GM18873 (cell line): ENCODE data around the gene C9orf43.
"Not testable (repeated sequence)": the region's sequence is repeated elsewhere in the genome, so short reads cannot be mapped to it uniquely, and the experiment has no call there.

Source experiments
- ATAC-seq: cut with Tn5 transposase; IDR thresholded peaks from one replicate; pipeline ENCODE4 v1.9.1; 2021; ENCODE audit warnings: mild to moderate bottlenecking, moderate library complexity, moderate number of reproducible peaks; ENCODE audit not compliant: unreplicated experiment, low FRiP score

Gene C9orf43

DNA sequence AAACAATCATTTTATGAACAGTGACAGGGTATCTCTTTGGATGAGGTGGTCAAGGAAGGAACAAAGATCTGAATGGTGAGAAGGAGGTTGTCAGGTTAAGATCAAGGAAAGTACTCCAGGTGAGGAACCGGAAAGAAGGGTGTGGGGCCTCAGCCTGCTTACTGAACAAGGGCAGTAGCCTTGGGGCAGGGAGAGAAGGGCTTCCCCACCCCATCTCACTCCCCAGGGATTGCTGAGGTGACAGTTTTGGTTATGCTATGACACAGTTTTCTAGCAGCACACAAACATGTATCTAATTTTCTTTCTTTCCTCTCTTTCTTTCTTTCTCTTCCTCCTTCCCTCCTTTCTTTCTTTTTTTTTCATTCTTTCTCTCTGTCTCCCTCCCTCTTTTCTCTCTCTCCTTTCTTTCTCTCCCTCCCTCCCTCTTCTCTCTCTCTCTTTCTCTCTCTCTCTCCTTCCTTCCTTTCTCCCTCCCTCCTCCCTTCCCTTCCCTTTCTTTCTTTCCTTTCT, 29.6 kb upstream of the C9orf43 start:
- ATAC-seq: peak; percentile 62

DNA sequence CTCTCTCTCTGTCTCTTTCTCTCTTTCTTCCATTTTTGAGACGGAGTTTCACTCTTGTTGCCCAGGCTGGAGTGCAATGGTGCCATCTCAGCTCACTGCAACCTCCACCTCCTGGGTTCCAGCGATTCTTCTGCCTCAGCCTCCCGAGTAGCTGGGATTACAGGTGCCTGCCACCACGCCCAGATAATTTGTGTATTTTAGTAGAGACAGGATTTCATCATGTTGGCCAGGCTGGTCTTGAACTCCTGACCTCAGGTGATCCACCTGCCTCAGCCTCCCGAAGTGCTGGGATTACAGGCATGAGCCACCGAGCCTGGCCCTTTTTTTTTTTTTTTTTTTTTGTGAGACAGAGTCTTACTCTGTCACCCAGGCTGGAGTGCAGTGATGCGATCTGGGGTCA, 29.1 kb upstream of the C9orf43 start:
- not testable (repeated sequence) for ATAC-seq

DNA sequence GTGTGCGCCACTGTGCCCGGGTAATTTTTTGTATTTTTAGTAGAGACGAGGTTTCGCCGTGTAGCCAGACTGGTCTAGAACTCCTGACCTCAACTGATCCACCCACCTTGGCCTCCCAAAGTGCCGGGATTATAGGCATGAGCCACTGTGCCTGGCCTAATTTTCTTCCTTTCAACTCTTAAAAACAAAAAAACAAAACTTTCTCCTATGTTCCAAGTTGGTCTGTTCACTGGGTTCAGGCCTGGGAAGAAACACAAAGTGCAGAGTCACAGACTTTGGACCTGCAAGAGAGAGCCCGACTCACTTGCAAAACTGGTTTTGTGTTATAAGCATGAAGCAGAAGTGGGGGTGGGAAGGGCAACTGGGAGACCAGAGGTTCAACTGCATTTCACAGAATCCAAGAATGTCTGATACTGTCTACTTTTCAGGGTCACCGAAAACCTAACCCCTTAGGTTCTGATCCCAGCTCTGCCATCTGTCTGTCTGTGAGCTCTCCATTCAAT, 28.6 kb upstream of the C9orf43 start:
- no peak for ATAC-seq

DNA sequence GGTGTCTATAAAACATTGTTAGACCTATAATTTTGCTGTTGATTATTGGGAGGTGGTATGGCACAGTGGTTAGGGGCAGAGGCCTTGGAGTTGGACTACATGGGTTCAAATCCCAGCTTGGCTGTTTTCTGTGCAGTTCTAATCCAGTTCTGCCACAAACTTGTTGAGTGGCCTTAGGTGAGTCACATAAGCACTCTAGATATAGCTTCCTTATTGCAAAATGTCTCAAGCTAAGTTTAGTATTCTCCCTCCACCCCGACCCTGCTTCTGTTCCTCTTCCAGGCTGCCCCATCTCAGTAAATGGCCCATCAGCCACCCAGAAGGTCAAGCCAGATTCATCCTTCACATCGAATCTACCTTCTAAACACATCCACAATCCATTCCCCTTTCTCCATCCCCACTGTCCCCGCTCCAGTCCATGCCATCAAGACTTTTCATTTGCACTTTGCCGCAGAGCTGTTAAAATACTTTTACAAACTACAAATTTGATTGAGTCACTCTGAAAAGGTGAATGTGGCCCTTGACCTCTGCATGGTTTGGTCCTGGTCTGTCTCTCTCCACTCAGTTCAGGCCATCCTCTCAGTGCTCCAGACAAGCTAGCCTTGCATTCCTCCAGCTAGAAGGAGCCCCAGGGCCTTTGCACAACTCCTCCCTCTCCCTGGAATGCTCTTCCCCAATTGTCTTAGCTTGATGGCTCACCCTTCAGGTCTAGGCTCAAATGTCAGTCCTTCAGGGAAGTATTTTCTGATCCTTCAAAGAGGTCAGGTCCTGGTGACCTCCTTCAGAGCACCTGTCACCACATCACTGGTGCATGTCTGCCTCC, 23.8 kb upstream of the C9orf43 start:
- ATAC-seq: no peak

DNA sequence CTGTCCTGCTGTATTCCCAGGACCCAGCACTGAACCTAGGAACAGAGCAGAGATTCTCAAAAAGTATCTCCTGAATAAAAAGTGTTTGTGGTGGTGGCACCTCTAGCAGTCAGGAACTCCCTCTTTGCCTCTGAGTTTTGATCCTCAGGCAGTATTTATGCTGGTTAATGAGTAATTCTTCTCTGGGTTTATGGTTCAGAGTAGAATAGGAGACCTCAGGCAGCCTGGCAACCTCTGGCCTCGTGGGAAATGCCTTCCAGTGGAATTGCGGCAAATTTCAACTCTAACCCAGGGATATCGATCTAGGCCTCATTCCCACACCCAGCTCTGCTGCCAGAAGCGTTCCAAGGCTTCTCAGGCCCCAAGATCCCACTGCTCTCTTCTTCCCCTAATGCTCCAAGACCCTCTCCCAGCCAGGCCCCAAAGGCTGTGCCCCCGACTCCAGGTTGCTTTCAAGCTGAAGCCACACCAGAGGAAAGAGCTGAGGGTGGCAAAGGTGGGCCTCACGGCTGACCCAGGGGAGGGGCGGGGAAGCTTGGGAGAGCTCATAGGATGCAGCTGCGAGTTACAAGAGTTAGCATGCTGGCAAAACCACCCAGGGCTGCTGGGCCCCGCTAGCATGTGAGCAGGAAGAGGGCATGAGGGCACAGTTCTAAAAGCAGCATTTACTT, 22.9 kb upstream of the C9orf43 start:
- ATAC-seq: no peak

DNA sequence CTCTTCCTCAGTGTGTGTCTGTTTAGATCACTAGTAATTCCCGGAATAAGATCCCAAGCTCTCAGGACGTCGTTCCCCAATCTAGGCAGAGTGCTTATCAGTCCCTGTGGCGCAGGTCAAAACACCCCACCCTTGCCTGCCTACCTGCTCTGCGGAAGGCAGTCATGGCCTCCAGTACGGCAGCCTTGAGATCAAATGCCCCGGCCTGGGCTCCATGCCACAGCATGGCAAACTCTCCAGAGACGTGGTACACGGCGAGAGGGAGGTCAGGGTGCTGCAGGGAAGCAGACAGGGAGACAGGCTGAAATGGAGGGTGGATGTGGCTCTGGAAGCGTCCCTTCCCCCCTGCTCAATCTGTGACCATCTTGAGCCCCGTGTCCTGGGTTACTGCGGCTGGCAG, 21.7 kb upstream of the C9orf43 start:
- ATAC-seq: no peak

DNA sequence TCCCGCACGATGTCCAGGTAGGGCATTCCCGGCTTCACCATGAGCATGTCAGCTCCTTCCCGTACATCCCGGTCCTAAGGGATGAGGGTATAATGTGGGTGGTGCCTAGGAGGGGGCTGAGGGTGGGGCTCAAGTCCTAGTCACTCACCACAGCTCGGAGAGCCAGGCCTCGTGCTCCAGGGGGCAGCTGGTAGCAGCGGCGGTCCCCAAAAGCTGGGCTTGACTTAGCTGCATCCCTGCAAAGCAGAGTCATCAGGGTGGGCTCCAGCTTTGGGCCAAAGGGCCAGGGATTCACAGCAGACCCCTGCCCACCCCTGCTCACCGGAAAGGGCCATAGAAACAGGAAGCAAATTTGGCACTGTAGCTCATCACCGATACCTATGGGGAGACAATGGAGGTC, 21.1 kb upstream of the C9orf43 start:
- no peak for ATAC-seq

DNA sequence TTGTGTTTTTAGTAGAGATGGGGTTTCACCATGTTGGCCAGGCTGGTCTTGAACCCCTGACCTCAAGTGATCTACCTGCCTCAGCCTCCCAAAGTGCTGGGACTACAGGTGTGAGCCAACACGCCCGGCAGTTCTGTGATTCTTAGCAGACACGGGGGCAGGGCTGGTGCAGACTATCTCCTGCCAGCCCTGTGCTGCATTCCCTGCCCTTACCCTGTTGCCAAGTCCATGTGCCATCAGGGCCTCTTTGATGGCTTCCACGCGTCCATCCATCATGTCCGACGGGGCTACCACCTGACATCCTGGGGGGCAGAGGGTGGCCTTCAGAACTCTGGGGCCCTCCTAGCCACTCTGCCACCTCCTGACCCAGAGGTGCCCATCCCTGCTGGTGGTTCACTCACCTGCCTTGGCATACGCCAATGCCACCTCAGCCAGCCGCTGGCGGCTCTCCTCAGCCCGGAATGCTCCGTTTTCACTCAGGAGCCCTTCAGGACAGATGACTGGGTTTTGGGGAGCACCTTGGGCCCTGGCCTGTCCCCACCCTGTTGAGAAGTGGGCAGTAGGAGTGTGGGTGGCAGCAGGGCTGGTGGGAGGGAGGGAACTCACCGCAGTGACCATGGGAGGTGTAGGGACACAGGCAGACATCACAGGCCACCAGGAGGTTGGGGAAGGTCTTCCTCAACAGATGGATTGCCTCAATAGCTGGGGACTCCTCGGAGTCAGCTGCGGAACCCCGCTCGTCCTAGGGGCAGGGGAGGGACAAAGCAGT, 20.2 kb upstream of the C9orf43 start:
- ATAC-seq: no peak

DNA sequence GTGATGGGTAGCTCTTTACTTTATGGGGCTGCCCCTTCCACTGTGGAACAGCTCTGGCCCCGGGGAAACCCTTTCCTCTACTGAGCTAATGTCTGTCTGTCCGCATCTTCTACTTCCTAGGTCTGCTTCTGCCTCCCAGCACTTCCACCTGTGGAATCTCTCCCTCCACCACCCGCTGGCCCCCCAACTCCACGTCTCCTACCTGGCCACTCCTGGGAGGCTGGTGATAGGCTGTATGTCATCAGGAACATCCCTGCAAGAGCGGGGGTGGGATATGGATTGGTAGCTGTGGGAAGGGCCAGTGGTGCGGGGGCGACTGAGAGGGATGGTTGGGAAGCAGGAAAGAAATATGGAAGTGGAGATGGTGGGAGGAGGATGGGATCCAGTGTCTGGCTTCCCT, 18.6 kb upstream of the C9orf43 start:
- no peak for ATAC-seq

DNA sequence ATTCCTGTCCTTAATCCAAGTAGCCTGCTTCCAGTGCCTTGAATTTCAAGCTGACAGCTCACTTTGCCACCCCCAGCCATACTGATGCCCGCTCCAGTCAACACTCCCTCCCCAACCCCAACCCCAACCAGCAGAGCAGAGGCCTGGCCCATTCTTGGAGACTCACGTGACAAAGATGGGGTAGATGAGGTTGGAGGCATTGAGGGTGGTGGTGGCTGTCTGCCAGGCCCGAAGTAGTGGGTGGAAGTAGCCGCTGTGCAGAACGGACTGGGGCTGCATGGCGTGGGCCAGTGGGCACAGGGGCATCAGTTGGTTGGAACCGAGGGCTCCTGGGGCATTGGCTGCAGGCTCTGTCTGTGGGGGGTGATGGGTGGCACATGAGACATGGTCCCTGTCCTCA, 17.3 kb upstream of the C9orf43 start:
- no peak for ATAC-seq

DNA sequence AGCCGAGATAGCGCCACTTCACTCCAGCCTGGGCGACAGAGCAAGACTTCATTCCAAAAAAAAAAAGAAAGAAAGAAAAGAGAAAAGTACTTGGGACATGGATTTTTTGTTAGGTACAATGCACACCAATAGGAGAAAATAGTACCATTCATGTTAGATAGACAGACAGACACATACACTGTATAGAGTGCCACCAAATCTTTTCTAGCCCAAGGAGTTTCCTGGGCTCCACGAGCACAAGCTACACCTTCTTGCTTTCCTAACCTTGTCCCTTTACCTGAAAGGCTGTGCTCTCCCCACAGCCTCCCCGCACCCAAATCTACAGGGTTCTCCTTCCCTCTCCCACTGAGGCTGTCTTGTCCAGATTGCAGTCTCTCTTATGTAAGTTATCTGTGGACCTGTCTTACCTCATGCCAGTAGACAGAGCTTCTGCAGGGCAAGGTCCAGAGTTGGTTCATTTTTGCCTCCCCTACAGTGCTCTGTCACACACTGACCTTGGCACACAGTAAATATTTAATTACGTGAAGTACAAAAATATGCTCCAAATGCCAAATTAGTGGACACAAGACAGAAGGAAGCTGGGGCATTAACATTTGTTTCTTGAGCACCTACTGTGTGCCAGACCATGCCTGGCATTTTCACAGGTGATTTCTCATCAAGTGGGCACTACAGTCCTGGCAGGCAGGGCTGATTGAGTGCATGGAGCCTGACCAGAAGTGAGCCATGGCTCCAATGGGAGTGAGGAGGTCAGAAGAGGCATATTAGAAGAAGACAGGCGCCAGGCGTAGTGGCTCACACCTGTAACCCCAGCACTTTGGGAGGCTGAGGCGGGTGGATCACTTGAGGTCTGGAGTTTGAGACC, 15.3 kb upstream of the C9orf43 start:
- ATAC-seq: no peak

DNA sequence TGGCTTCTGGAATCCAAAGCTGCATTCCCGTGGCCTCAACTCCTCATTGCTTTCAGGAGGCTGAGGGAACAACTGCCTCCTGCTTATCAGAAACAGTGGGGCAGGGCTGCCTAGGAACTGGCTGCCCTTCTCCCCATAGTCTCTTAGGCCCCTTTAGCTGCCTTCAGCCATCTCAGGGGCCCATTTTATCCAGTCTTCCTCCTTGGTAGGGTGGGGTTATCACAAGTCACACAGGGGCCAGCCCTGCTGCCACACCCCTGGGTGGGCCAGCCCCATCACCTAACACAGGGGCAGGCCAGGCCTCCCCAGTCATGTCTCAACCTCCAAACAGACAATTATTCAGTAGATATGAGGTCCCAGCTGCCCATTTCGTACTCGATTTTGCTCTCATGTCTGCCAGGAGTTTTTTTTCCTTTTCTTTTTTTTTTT, 13.3 kb upstream of the C9orf43 start:
- ATAC-seq: no peak

DNA sequence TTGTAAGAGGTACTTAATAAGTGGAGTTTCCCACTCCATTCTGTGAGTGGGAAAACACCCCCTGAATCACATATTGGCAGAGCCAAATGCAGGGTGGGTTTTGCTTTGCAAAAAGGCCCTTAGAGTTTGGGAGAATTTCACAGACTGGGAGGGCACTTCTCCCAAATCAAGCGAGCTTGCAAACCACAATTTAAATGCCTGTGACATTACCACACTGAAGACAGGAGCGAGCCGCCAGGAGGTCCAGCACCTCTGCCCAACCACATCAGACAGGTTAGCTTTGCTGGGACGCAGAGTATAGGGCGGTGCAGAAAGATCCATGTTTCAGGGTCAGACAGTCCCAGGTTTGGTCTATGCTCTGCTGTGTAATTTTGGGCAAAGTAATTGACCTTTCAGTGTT, 11.8 kb upstream of the C9orf43 start:
- no peak for ATAC-seq

DNA sequence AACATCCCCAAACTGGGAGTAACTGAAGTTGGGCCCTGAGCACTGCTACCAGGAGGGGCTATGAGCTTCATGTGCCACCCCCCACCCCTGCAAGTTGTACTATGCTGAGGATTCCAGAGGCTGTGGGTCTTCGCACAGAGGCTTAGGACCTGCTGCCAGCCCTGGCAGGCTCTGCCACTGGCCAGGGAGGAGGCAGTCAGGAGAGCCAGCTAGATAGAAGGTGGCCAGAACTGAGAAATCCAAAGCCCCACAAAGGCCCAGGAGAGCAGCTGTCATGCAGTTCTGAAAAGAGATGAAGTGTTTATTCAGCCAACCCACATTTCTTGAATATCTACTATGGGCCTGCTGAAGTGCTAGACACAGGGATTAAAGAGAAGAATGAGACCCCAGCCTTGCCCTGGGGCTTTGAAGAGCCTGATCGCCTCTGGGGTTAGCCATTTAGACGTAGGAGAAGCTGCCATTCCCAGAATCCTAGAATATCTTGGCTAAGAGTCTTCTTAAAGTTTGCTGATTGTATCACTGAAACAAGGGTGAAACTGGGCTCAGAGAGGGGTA, 10.8 kb upstream of the C9orf43 start:
- no peak for ATAC-seq

DNA sequence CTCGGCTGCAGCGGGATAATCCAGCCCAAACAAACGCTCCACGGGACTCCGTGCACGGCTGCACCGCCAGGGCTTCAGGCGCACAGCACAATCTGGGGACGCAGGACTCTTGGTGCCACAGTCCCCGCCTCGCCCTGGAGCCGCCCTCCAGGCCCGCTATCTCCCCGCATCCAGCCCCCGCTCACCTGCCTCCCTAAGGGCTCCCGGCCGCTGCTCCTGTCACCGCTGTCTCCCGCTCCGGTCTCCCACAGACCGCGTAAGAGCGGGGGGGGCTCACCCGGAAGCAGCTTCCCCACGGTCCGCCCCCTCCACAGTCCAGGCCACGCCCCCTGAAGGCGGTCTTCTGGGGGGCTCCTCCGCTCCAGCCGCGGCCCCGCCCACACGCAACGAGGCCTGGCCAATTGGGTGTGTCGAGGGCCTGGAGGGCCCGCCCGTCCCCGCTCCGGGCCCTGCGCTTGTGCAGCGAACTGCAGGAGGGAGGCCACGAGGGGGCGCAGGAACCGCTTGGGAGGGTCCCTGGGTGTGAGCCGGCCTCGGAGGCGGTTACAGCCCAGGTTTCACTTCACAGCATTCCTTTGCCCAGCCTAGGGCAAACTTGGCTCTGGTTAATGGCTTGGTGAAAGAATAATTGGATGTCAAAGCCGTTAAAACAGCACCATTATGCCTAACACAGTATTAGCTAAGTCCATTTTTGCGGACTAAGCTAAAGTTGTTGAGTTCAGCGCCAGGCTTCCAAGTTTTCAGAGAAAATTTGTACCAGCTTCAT, 9.3 kb upstream of the C9orf43 start, which contains the start of gene ALAD:
ALAD (minus strand) TSS at position 258 of the 766 bp plus-strand sequence. CDS start 7,725 bp downstream, outside the sequence.
- peak; percentile 91 for ATAC-seq

DNA sequence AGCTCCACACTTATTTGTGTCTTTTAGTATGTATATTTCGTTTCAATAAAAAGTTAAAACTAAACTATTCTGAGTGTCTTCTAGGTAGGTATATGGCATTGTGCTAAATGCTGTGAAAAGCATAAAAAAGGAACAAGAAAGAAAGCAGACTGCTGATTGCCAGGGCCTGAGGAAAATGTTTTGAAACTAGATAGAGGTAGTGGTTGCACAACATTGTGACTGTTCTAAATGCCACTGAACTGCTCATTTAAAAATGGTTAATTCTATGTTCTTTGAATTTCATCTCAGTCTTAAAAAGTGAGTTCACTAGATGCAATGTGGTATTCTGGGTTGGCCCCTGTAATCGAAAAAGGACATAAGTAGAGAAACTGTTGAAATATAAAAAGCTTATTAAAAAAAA, 6.9 kb upstream of the C9orf43 start:
- ATAC-seq: no peak

DNA sequence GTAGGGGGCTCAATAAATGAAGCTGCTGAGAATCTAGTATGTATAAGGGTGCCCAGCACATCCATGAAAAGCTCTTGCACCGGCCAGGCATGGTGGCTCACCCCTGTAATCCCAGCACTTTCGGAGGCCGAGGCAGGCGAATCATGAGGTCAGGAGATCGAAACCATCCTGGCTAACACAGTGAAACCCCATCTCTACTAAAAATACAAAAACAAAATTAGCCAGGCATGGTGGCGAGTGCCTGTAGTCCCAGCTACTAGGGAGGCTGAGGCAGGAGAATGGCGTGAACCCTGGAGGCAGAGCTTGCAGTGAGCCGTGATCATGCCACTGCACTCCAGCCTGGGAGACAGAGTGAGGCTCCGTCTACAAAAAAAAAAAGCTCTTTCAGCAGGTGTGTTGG, 4.2 kb upstream of the C9orf43 start:
- ATAC-seq: not testable (repeated sequence)

DNA sequence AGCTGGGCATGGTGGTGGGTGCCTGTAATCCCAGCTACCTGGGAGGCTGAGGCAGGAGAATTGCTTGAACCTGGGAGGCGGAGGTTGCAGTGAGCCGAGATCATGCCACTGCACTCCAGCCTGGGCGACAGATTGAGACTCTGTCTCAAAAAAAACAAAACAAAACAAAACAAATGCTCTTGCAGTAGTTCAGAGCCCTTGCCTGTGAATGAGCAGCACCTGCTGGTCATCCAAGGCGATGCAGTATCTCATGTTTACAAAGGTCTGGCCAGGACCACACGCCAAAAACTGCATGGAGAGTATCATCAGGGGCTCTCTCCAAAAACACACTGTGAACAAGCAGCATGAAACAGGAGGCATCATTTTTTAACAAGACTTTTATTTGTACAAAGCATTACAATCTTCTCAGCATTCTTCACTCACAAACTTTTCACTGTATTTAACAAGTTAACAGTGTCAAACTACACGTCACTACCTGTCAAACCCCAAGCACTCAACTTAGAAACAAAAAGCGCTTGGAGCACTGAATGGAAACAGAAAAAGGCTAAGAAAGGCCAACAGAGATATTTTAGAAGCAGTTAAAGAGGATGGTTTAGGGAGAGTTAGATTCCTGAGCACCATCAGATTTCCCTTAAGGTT, 3.6 kb upstream of the C9orf43 start:
- not testable (repeated sequence) for ATAC-seq
